ENCODE results near the gene FIG4. TPM values are rescaled to one million over a fixed set of nuclear protein-coding genes. Genes with fewer than 3 reads are reported as not detected.
A peak's percentile ranks its signal among the peaks of the same experiment; 100 is the strongest.

The FIG4 gene
- 1 to 10 TPM; 4.0 to 7.7 (median 6.4) TPM for total RNA-seq
- long read RNA-seq, partial matches to known transcripts: 1 of 2 reads
- long read RNA-seq, other reads (novel, unspliced or antisense): 0 of 2 reads

DNA sequence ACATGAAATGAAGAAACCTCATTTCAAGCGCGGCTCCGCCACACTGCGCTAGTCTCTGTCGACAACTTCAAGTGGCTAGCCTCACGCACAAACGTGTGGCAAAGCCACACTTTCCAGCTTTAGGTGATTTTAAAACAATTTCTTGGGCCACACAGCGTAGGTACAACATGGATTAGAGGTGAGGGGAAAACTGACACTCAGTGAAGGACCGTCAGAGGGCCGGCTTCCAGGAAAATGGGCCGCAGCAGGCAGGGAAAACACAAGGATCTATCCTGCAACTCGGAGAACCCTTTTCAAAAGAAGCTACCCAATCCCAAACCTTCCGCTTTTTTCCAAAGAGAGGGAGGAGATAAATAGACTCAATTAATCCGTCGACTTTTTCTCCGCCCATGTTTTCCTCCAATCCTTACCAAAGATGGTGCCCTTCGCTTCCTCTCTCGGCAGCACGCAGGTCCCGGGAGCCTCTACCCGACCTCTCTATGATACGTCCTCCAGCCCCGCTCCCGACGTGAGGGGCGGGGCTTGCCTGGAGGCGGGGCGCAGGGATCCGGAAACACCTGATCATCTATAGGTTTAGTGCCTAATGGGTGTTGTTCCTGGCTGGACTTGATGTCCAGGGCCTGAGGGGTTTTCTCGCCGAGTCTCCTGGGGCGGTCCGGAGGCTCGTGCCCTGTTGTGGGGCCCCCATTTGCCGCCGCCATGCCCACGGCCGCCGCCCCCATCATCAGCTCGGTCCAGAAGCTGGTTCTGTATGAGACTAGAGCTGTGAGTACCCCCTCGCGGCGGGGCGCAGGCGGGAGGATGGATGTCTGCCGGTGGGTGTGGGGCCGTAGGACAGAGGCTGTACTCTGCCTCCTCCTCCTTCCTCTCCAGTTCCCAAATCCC is at the start of gene FIG4, which contains the start of gene AK9:
Gene FIG4 (plus strand): TSS at position 560 of the 885 bp plus-strand sequence. CDS start 140 bp downstream, at position 700.
Gene AK9 (minus strand): TSS at position 466 of the 885 bp plus-strand sequence. CDS start 15,457 bp downstream, outside the sequence.
- Histone ChIP-seq H3K36me3 (no peaks in the 10 kb centered on the region), H3K4me3 (peak within 1 kb of the TSS; percentile 80 to 89 (median 86)), H3K9me3 (no peaks in the 10 kb centered on the region), H3K27me3 (no peaks in the 10 kb centered on the region), H3K4me1 (peaks cover 0 to 14% (median 2%) of the 10 kb centered on the region in 4 donors), H3K27ac (peak within 1 kb of the TSS; percentile 69 to 81 (median 73))
- intact Hi-C loops (cut with DNase I): no loop called here
- WGBS (ENCODE audit: insufficient coverage, low coverage, low lambda C conversion rate, missing lambda C conversion rate): 0% methylated on average over 28 of the region's 47 CpGs
- ATAC-seq (peak; percentile 98 to 100 (median 99)), DNase-seq (peak; percentile 94 to 95 (median 95))
- TF ChIP-seq, protein P1, sequence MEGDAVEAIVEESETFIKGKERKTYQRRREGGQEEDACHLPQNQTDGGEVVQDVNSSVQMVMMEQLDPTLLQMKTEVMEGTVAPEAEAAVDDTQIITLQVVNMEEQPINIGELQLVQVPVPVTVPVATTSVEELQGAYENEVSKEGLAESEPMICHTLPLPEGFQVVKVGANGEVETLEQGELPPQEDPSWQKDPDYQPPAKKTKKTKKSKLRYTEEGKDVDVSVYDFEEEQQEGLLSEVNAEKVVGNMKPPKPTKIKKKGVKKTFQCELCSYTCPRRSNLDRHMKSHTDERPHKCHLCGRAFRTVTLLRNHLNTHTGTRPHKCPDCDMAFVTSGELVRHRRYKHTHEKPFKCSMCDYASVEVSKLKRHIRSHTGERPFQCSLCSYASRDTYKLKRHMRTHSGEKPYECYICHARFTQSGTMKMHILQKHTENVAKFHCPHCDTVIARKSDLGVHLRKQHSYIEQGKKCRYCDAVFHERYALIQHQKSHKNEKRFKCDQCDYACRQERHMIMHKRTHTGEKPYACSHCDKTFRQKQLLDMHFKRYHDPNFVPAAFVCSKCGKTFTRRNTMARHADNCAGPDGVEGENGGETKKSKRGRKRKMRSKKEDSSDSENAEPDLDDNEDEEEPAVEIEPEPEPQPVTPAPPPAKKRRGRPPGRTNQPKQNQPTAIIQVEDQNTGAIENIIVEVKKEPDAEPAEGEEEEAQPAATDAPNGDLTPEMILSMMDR (IDR thresholded peaks at IDR 0.05): no peak
- peak; percentile 55 for TF ChIP-seq POLR2A (IDR thresholded peaks at IDR 0.05)

DNA sequence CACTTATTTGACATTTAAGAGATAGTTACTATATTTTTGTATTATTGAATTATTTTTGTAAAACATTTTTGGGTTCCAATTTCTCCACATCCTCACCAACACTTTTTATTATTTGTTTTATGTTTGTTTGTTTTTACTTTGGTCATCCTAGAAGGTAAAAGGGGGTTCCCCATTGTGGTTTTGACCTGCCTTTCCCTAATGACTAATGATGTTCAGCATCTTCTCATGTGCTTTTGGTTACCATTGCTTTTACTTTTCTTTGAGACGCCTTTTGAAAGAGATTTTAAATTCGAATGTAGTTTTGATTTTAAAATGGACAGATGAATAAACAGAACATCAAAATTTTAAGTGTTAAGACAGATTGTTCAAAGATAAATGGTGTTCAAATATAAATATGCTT is 47.0 kb upstream of the FIG4 start:
- DNase-seq (no peak), ATAC-seq (no peak)
- H3K27ac ChIP-seq: no peak overlapping the region
- no peak overlapping the region for H3K4me3 ChIP-seq
- WGBS (ENCODE audit: insufficient coverage, low coverage, low lambda C conversion rate, missing lambda C conversion rate): 71% methylated on average over 2 of the region's 2 CpGs
- H3K36me3 ChIP-seq: no peaks in the 10 kb centered on the region
- no peaks in the 10 kb centered on the region for H3K27me3 ChIP-seq
- no peaks in the 10 kb centered on the region for H3K9me3 ChIP-seq
- no peaks in the 10 kb centered on the region for H3K4me1 ChIP-seq
- TF ChIP-seq POLR2A (IDR thresholded peaks at IDR 0.05): no peak
- TF ChIP-seq, protein P1 (IDR thresholded peaks at IDR 0.05): no peak
- intact Hi-C loops (cut with DNase I): no loop called here

DNA sequence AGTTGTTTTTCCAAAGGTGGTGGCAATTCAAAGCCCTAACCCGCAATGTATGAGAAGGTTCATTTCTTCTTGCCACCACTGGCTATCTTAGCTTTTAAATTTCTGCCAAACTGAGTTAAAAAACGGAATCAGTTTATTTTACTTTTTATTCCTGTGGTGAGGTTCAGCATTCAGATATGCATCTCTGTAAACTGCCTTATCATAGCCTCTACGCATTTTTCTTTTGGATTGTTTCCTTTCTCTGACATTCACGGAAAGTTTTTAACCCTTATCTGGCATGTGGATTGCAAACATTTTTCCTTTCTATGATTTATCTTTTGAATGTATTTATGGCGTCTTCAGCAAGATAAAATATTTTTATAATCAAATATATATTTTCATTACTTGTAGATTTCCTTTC is 37.8 kb upstream of the FIG4 start:
- Histone ChIP-seq H3K4me3 (no peak overlapping the region), H3K4me1 (no peaks in the 10 kb centered on the region), H3K27ac (no peak overlapping the region), H3K36me3 (no peaks in the 10 kb centered on the region), H3K27me3 (no peaks in the 10 kb centered on the region), H3K9me3 (no peaks in the 10 kb centered on the region)
- no peak for TF ChIP-seq POLR2A (IDR thresholded peaks at IDR 0.05)
- TF ChIP-seq, protein P1 (IDR thresholded peaks at IDR 0.05): no peak
- ATAC-seq (no peak), DNase-seq (no peak)
- WGBS (ENCODE audit: insufficient coverage, low coverage, low lambda C conversion rate, missing lambda C conversion rate): 59% methylated on average over 5 of the region's 5 CpGs
- intact Hi-C loops (cut with DNase I): no loop called here

DNA sequence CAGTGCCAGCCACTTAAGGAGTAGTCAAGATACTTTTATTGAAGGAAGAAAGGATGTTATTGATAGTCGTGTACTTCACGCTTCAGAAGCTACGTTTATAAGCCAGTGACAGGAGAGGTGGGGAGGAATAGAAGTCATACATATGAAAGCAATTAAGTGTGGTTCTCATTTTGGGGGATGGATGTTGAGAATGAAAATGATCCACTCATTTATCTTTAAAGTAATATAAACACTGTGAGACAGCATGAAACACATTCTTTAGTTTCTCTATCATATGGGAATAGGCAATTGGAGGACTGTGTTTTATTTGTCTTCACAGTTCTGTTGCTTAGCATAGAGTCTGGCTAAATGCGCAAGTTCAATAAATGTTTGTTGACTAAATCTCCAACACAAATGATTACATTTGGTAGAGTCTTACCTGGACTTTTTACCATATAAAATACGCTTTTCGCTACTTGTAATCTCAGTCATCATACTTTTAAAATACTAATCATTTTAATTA is 35.3 kb upstream of the FIG4 start:
- TF ChIP-seq, protein P1 (IDR thresholded peaks at IDR 0.05): no peak
- no peak for TF ChIP-seq POLR2A (IDR thresholded peaks at IDR 0.05)
- H3K36me3 ChIP-seq: no peaks in the 10 kb centered on the region
- no peaks in the 10 kb centered on the region for H3K9me3 ChIP-seq
- no peak overlapping the region for H3K4me3 ChIP-seq
- no peak overlapping the region for H3K27ac ChIP-seq
- DNase-seq (no peak), ATAC-seq (no peak)
- no peaks in the 10 kb centered on the region for H3K27me3 ChIP-seq
- 96% methylated on average over 6 of the region's 6 CpGs for WGBS (ENCODE audit: insufficient coverage, low coverage, low lambda C conversion rate, missing lambda C conversion rate)
- intact Hi-C loops (cut with DNase I): no loop called here
- no peaks in the 10 kb centered on the region for H3K4me1 ChIP-seq

Data from right lobe of liver (tissue), 6 donors.